ENCODE measurements around the gene HAUS8.

GRCh38 chr19:17063428-17063827 lies 11.8 kb downstream of the HAUS8 start:
- no peak for TF ChIP-seq CTCF (conservative IDR thresholded peaks at IDR 0.05)
- no peak for TF ChIP-seq ZFX (IDR thresholded peaks at IDR 0.05)
